H9 (cell line): ENCODE measurements around the gene GPD1L. TPM values are rescaled to one million over a fixed set of nuclear protein-coding genes. Genes with fewer than 3 reads are reported as not detected.

Experiments used
- DNase-seq: peaks from one replicate; pipeline ENCODE4 v3.0.0-alpha.2; 2017
- H2AFZ ChIP-seq: one replicate; pipeline ENCODE4 v1.6.1; 2013; ENCODE audit warnings: mild to moderate bottlenecking, low read length, control low read depth, moderate library complexity
- H2AK5ac ChIP-seq: 2 replicates; pipeline ENCODE4 v1.6.1; 2013; ENCODE audit warnings: low read length, control low read depth, mixed read lengths; ENCODE audit not compliant: insufficient read length
- H2BK120ac ChIP-seq: one replicate; pipeline ENCODE4 v1.6.1; 2013; ENCODE audit warnings: low read depth, mild to moderate bottlenecking, low read length, control low read depth, inconsistent platforms; ENCODE audit not compliant: poor library complexity, severe bottlenecking
- H2BK12ac ChIP-seq: 2 replicates; pipeline ENCODE4 v1.6.1; 2013; ENCODE audit warnings: low read length, control low read depth, mixed read lengths, low read depth; ENCODE audit not compliant: insufficient read length
- H2BK15ac ChIP-seq: 2 replicates; pipeline ENCODE4 v1.6.1; 2013; ENCODE audit warnings: low read depth, low read length, control low read depth
- H2BK20ac ChIP-seq: one replicate; pipeline ENCODE4 v1.6.1; 2013; ENCODE audit warnings: low read depth, mild to moderate bottlenecking, low read length, control low read depth, inconsistent platforms; ENCODE audit not compliant: poor library complexity, severe bottlenecking
- H2BK5ac ChIP-seq: 2 replicates; pipeline ENCODE4 v1.6.1; 2013; ENCODE audit warnings: low read length, control low read depth, mixed read lengths; ENCODE audit not compliant: insufficient read length
- H3K14ac ChIP-seq: 2 replicates; pipeline ENCODE4 v1.6.1; 2013; ENCODE audit warnings: low read length, control low read depth; ENCODE audit not compliant: insufficient read depth
- H3K18ac ChIP-seq: 2 replicates; pipeline ENCODE4 v1.6.1; 2013; ENCODE audit warnings: low read depth, mild to moderate bottlenecking, mixed read lengths, low read length, control low read depth; ENCODE audit not compliant: insufficient read length
- H3K23ac ChIP-seq: 2 replicates; pipeline ENCODE4 v1.6.1; 2013; ENCODE audit warnings: low read length, control low read depth, mixed read lengths, low read depth; ENCODE audit not compliant: insufficient read length
- H3K23me2 ChIP-seq: 2 replicates; pipeline ENCODE4 v1.6.1; 2013; ENCODE audit warnings: low read depth, mild to moderate bottlenecking, mixed read lengths, low read length, control low read depth; ENCODE audit not compliant: insufficient read length, poor library complexity, severe bottlenecking
- H3K27ac ChIP-seq: 2 replicates; pipeline ENCODE4 v1.5.1; 2013; ENCODE audit warnings: low read length, control low read depth, mixed read lengths, low read depth; ENCODE audit not compliant: insufficient read length
- H3K27me3 ChIP-seq: 2 replicates; pipeline ENCODE4 v1.6.1; 2013; ENCODE audit warnings: low read length, control low read depth, inconsistent platforms; ENCODE audit not compliant: insufficient read depth
- H3K4ac ChIP-seq: 2 replicates; pipeline ENCODE4 v1.6.1; 2013; ENCODE audit warnings: low read depth, mild to moderate bottlenecking, control low read depth, inconsistent platforms, low read length, moderate library complexity
- H3K4me1 ChIP-seq: 2 replicates; pipeline ENCODE4 v1.6.1; 2013; ENCODE audit warnings: low read length, control low read depth, inconsistent platforms; ENCODE audit not compliant: insufficient read depth
- H3K4me2 ChIP-seq: 2 replicates; pipeline ENCODE4 v1.6.1; 2013; ENCODE audit warnings: low read length, control low read depth, mixed read lengths; ENCODE audit not compliant: insufficient read length, insufficient read depth
- H3K56ac ChIP-seq: 2 replicates; pipeline ENCODE4 v1.6.1; 2013; ENCODE audit warnings: low read depth, mild to moderate bottlenecking, mixed read lengths, low read length, control low read depth; ENCODE audit not compliant: insufficient read length
- H3K79me1 ChIP-seq: 2 replicates; pipeline ENCODE4 v1.6.1; 2013; ENCODE audit warnings: low read depth, mild to moderate bottlenecking, moderate library complexity, low read length, control low read depth, inconsistent platforms; ENCODE audit not compliant: insufficient read depth, poor library complexity, severe bottlenecking
- H3K79me2 ChIP-seq: 2 replicates; pipeline ENCODE4 v1.6.1; 2013; ENCODE audit warnings: low read length, control low read depth, inconsistent platforms; ENCODE audit not compliant: insufficient read depth
- H3K9ac ChIP-seq: 2 replicates; pipeline ENCODE4 v1.6.1; 2013; ENCODE audit warnings: low read length, control low read depth, mixed read lengths; ENCODE audit not compliant: insufficient read length; ENCODE audit errors: extremely low read depth
- H3K9me3 ChIP-seq: one replicate; pipeline ENCODE4 v1.6.1; 2013; ENCODE audit warnings: low read depth, low read length, inconsistent platforms; ENCODE audit not compliant: control insufficient read depth
- H3T11ph ChIP-seq: one replicate; pipeline ENCODE4 v1.6.1; 2013; ENCODE audit warnings: mild to moderate bottlenecking, low read length, control low read depth, inconsistent platforms
- H4K20me1 ChIP-seq: one replicate; pipeline ENCODE4 v1.6.1; 2013; ENCODE audit not compliant: control insufficient read depth, insufficient read length, insufficient read depth
- H4K5ac ChIP-seq: 2 replicates; pipeline ENCODE4 v1.6.1; 2013; ENCODE audit warnings: low read depth, mild to moderate bottlenecking, mixed read lengths, low read length, control low read depth; ENCODE audit not compliant: insufficient read length
- H4K8ac ChIP-seq: replicated peaks from 2 replicates; pipeline ENCODE4 v1.6.1; 2013; ENCODE audit warnings: low read length, control low read depth, mixed read lengths, low read depth; ENCODE audit not compliant: insufficient read length
- H4K91ac ChIP-seq: 2 replicates; pipeline ENCODE4 v1.6.1; 2013; ENCODE audit warnings: low read depth, mild to moderate bottlenecking, moderate library complexity, mixed read lengths, low read length, control low read depth; ENCODE audit not compliant: insufficient read length
- H3K27ac Mint-ChIP-seq, 3 experiments: 2 replicates in 2 of 3; 3 replicates in 1 of 3; pipeline ENCODE4 v1.8.0; 2020 to 2021; ENCODE audit warnings: mixed read lengths in 3 of 3, mild to moderate bottlenecking in 1 of 3, moderate library complexity in 1 of 3
- H3K27me3 Mint-ChIP-seq: 2 replicates; pipeline ENCODE4 v1.8.0; 2021; ENCODE audit warnings: low read depth, mild to moderate bottlenecking, moderate library complexity, mixed read lengths
- H3K36me3 Mint-ChIP-seq, 3 experiments: 2 replicates in 2 of 3; 3 replicates in 1 of 3; pipeline ENCODE4 v1.8.0; 2020 to 2021; ENCODE audit warnings: low read depth in 3 of 3, mixed read lengths in 3 of 3; ENCODE audit not compliant: insufficient read depth in 1 of 3
- H3K4me1 Mint-ChIP-seq, 2 experiments: 2 replicates each; pipeline ENCODE4 v1.8.0; 2020; ENCODE audit warnings: mixed read lengths in 2 of 2
- H3K4me3 Mint-ChIP-seq, 2 experiments: 2 replicates in 1 of 2; 3 replicates in 1 of 2; pipeline ENCODE4 v1.8.0; 2020 to 2021; ENCODE audit warnings: mild to moderate bottlenecking in 2 of 2, mixed read lengths in 2 of 2, moderate library complexity in 1 of 2
- H3K9me3 Mint-ChIP-seq, 2 experiments: 2 replicates in 1 of 2; 3 replicates in 1 of 2; pipeline ENCODE4 v1.8.0; 2020; ENCODE audit warnings: mild to moderate bottlenecking in 2 of 2, mixed read lengths in 2 of 2, moderate library complexity in 1 of 2
- CTCF ChIP-seq: fragments of 200-600 bp; sonication (generic); conservative IDR thresholded peaks from 3 replicates; pipeline ENCODE4 v1.8.0; 2021; ENCODE audit warnings: antibody characterized with exemption, mild to moderate bottlenecking
- WGBS: extraction: QIAGEN DNeasy Blood & Tissue Kit; methylation state at CpG from one replicate; pipeline ENCODE4 v1.1.7; 2013; ENCODE audit warnings: missing lambda C conversion rate, low lambda C conversion rate, mixed read lengths; ENCODE audit not compliant: insufficient read length; ENCODE audit errors: extremely low coverage; 5-methylcytosine and 5-hydroxymethylcytosine counted together
- total RNA-seq: library from RNA; stranded (reverse); gene quantifications from 2 replicates; pipeline ENCODE4 v1.2.1, GENCODE V29; 2021

The GPD1L gene
- total RNA-seq, 1 experiment from 2014 or later = 3.7 TPM

- H3K56ac ChIP-seq = no peak overlapping the region
- no peak for DNase-seq
- no peak overlapping the region for H4K5ac ChIP-seq
- no peak overlapping the region for H2AK5ac ChIP-seq
- no peak overlapping the region for H3K18ac ChIP-seq
- H2BK12ac ChIP-seq = no peak overlapping the region
- H4K8ac ChIP-seq = no peak overlapping the region
- H3T11ph ChIP-seq = no peak overlapping the region
- H3K4me3 Mint-ChIP-seq = no peak overlapping the region
- H3K9me3 ChIP-seq = peaks cover 4% of the 10 kb centered on the region
- no peaks in the 10 kb centered on the region for H3K79me1 ChIP-seq
- H3K9me3 Mint-ChIP-seq = peaks cover 0 to 6% of the 10 kb centered on the region in 2 experiments; a peak in 3 of 5 replicates
- no peak overlapping the region for H2BK15ac ChIP-seq
- H3K4me1 Mint-ChIP-seq = no peaks in the 10 kb centered on the region
- no peak overlapping the region for H3K27ac ChIP-seq
- no peak overlapping the region for H2BK20ac ChIP-seq
- no peak overlapping the region for H2BK5ac ChIP-seq
- no peak overlapping the region for H2AFZ ChIP-seq
- WGBS = no CpG with 5 or more reads among the region's 1 CpG
- H3K14ac ChIP-seq = no peak overlapping the region
- no peak overlapping the region for H3K9ac ChIP-seq
- no peaks in the 10 kb centered on the region for H3K79me2 ChIP-seq
- H3K36me3 Mint-ChIP-seq = no peaks in the 10 kb centered on the region
- no peaks in the 10 kb centered on the region for H4K20me1 ChIP-seq
- H3K4me2 ChIP-seq = no peak overlapping the region
- no peaks in the 10 kb centered on the region for H3K27me3 ChIP-seq
- H3K27ac Mint-ChIP-seq = no peak overlapping the region
- no peaks in the 10 kb centered on the region; the same call in 1 of the 2 replicates for H3K27me3 Mint-ChIP-seq
- no peak overlapping the region for H4K91ac ChIP-seq
- no peak overlapping the region for H3K4ac ChIP-seq
- H2BK120ac ChIP-seq = no peak overlapping the region
- no peaks in the 10 kb centered on the region for H3K4me1 ChIP-seq
- H3K23me2 ChIP-seq = no peaks in the 10 kb centered on the region
- TF ChIP-seq CTCF = no peak
- no peak overlapping the region for H3K23ac ChIP-seq
Measured at GRCh38 chr3:32086464-32086863, 20.0 kb upstream of the GPD1L start.
